KOPT-K1 (cell line): ENCODE measurements around the gene GCC1.

ENCODE experiments used
- H3K27ac ChIP-seq: fragments of 200-600 bp; sonication (generic); 2 replicates; pipeline ENCODE4 v1.5.1; 2016; ENCODE audit warnings: antibody characterized with exemption, mild to moderate bottlenecking, low read depth, low read length; ENCODE audit not compliant: poor library complexity, severe bottlenecking
- H3K36me3 ChIP-seq: fragments of 200-600 bp; sonication (generic); 2 replicates; pipeline ENCODE4 v1.5.1; 2017; ENCODE audit warnings: antibody characterized with exemption, mild to moderate bottlenecking, low read length, moderate library complexity; ENCODE audit not compliant: insufficient read depth
- H3K9me3 ChIP-seq: fragments of 200-600 bp; sonication (generic); 2 replicates; pipeline ENCODE4 v1.5.1; 2017; ENCODE audit warnings: antibody characterized with exemption, low read length, mild to moderate bottlenecking; ENCODE audit not compliant: insufficient read depth, poor library complexity, severe bottlenecking

GCC1 gene

GRCh38 chr7:127535546-127536393 lies 49.6 kb downstream of the GCC1 start:
- H3K36me3 ChIP-seq = no peaks in the 10 kb centered on the region
- H3K27ac ChIP-seq = no peak overlapping the region
- no peaks in the 10 kb centered on the region for H3K9me3 ChIP-seq

GRCh38 chr7:127534636-127535035 lies 50.8 kb downstream of the GCC1 start:
- H3K9me3 ChIP-seq = no peaks in the 10 kb centered on the region
- H3K27ac ChIP-seq = no peak overlapping the region
- H3K36me3 ChIP-seq = no peaks in the 10 kb centered on the region

- H3K27ac ChIP-seq = no peak overlapping the region
- H3K36me3 ChIP-seq = no peaks in the 10 kb centered on the region
- H3K9me3 ChIP-seq = no peaks in the 10 kb centered on the region
These were observed 52.7 kb downstream of the GCC1 start for GRCh38 chr7:127532736-127533135.

- Histone ChIP-seq H3K27ac (no peak overlapping the region), H3K36me3 (no peaks in the 10 kb centered on the region), H3K9me3 (no peaks in the 10 kb centered on the region)
These were observed 53.2 kb downstream of the GCC1 start for GRCh38 chr7:127532151-127532550.
